GM23248 (cell line): ENCODE data around the gene TRIM65. TPM values are rescaled to one million over a fixed set of nuclear protein-coding genes. Genes with fewer than 3 reads are reported as not detected.

Experiments
- DNase-seq: peaks from one replicate; pipeline ENCODE4 v3.0.0-alpha.2; 2015
- H2AFZ ChIP-seq: fragments of 200-600 bp; sonication (generic); 2 replicates; pipeline ENCODE4 v1.6.1; 2016; ENCODE audit warnings: antibody characterized with exemption
- H3F3A ChIP-seq: fragments of 200-600 bp; sonication (generic); 2 replicates; pipeline ENCODE4 v1.6.1; 2016; ENCODE audit warnings: mild to moderate bottlenecking, antibody characterized with exemption, mixed run types; ENCODE audit not compliant: insufficient read depth
- H3K27ac ChIP-seq: fragments of 200-600 bp; sonication (generic); 2 replicates; pipeline ENCODE4 v1.5.1; 2016; ENCODE audit warnings: mild to moderate bottlenecking
- H3K27me3 ChIP-seq: fragments of 200-600 bp; sonication (generic); replicated peaks from 2 replicates; pipeline ENCODE4 v1.6.1; 2016; ENCODE audit warnings: mild to moderate bottlenecking; ENCODE audit not compliant: insufficient read depth
- H3K36me3 ChIP-seq: fragments of 200-600 bp; sonication (generic); 2 replicates; pipeline ENCODE4 v1.6.1; 2016; ENCODE audit warnings: low read depth, mild to moderate bottlenecking
- H3K4me1 ChIP-seq: fragments of 200-600 bp; sonication (generic); 2 replicates; pipeline ENCODE4 v1.6.1; 2016; ENCODE audit warnings: mild to moderate bottlenecking; ENCODE audit not compliant: insufficient read depth
- H3K4me2 ChIP-seq: fragments of 200-600 bp; sonication (generic); one replicate; pipeline ENCODE4 v1.6.1; 2016; ENCODE audit warnings: mild to moderate bottlenecking; ENCODE audit not compliant: unreplicated experiment
- H3K4me3 ChIP-seq: fragments of 200-600 bp; sonication (generic); 2 replicates; pipeline ENCODE4 v1.5.1; 2016; ENCODE audit warnings: mild to moderate bottlenecking
- H3K79me2 ChIP-seq: fragments of 200-600 bp; sonication (generic); 2 replicates; pipeline ENCODE4 v1.6.1; 2016; ENCODE audit warnings: mild to moderate bottlenecking; ENCODE audit not compliant: insufficient read depth
- H3K9ac ChIP-seq: fragments of 200-600 bp; sonication (generic); 2 replicates; pipeline ENCODE4 v1.6.1; 2016; ENCODE audit warnings: mild to moderate bottlenecking
- H3K9me2 ChIP-seq: fragments of 200-600 bp; sonication (generic); 2 replicates; pipeline ENCODE4 v1.6.1; 2016; ENCODE audit warnings: mixed run types, mild to moderate bottlenecking, moderate library complexity; ENCODE audit not compliant: insufficient read depth
- H3K9me3 ChIP-seq: fragments of 200-600 bp; sonication (generic); one replicate; pipeline ENCODE4 v1.6.1; 2017; ENCODE audit warnings: low read depth
- H4K20me1 ChIP-seq: fragments of 200-600 bp; sonication (generic); 2 replicates; pipeline ENCODE4 v1.6.0; 2016; ENCODE audit not compliant: insufficient read depth
- EZH2 ChIP-seq: fragments of 200-600 bp; sonication (generic); IDR thresholded peaks from 2 replicates; pipeline ENCODE4 v1.6.1; 2018; ENCODE audit warnings: antibody characterized with exemption, mild to moderate bottlenecking; ENCODE audit not compliant: insufficient read depth, poor library complexity, severe bottlenecking
- EZH2phosphoT487 ChIP-seq: fragments of 200-600 bp; sonication (generic); IDR thresholded peaks from 2 replicates; pipeline ENCODE4 v1.6.1; 2018; ENCODE audit warnings: antibody characterized with exemption, moderate library complexity, mild to moderate bottlenecking, low read depth; ENCODE audit not compliant: insufficient read depth
- WGBS, 2 experiments: methylation state at CpG; one replicate each; pipeline ENCODE4 v1.1.6; 2015 to 2017; ENCODE audit warnings: low lambda C conversion rate in 2 of 2, low coverage in 1 of 2; ENCODE audit errors: missing lambda C conversion rate in 2 of 2; 5-methylcytosine and 5-hydroxymethylcytosine counted together
- in situ Hi-C: fragments of 300-500 bp; cut with MboI; formaldehyde crosslinking; loops from 2 replicates; pipeline ENCODE4 v1.15.0; 2020
- polyA plus RNA-seq: library from polyadenylated mRNA; unstranded; fragments of >200 nt; fragmentation: Nextera tagmentation; extraction: Ambion mirVana; gene quantifications from 2 replicates; pipeline ENCODE4 v1.2.1, GENCODE V29; 2016
- total RNA-seq: library from RNA; depleted of rRNA; stranded (reverse); fragments of >200 nt; shearing (Covaris generic); gene quantifications from 2 replicates; pipeline ENCODE4 v1.2.3, GENCODE V29; 2014

Gene TRIM65
- total and polyA plus RNA-seq, 2 experiments from 2014 or later, result 9.9 to 25.7 TPM

DNA sequence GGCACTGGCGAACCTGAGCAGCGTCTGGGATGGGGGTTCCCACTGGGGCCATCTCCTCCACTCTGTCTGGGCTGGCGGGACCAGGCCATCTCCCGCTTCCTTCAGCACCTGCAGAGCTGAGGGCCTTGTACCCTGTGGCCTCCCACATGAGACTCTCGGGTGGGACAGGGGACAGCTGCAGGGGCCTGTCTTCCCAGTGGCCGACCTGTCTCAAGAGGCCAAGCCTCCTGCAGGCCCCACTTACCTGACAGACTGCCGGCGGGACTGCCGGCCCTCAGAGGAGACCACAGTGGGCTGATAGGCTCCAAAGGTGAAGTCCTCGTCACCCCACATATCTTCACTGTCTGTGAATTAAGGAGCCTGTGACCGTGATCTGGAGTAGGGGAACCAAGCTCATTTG, 28.4 kb upstream of the TRIM65 start:
- H3K9ac ChIP-seq, result no peak overlapping the region
- no peaks in the 10 kb centered on the region for H3F3A ChIP-seq
- in situ Hi-C loops, result no loop called here
- H3K4me2 ChIP-seq, result no peak overlapping the region
- no peaks in the 10 kb centered on the region for H3K4me1 ChIP-seq
- no peak overlapping the region for H3K27ac ChIP-seq
- H3K27me3 ChIP-seq, result no peaks in the 10 kb centered on the region
- 92 to 95% methylated on average over 11 of the region's 11 CpGs for WGBS, 2 experiments
- H3K9me3 ChIP-seq, result no peaks in the 10 kb centered on the region
- no peaks in the 10 kb centered on the region; the same call in 1 of the 2 replicates for H3K36me3 ChIP-seq
- H4K20me1 ChIP-seq, result no peaks in the 10 kb centered on the region
- no peak for TF ChIP-seq EZH2
- no peak for TF ChIP-seq EZH2phosphoT487
- H3K4me3 ChIP-seq, result no peak overlapping the region
- no peak overlapping the region for H2AFZ ChIP-seq
- H3K79me2 ChIP-seq, result no peaks in the 10 kb centered on the region
- DNase-seq, result no peak
- no peaks in the 10 kb centered on the region for H3K9me2 ChIP-seq

DNA sequence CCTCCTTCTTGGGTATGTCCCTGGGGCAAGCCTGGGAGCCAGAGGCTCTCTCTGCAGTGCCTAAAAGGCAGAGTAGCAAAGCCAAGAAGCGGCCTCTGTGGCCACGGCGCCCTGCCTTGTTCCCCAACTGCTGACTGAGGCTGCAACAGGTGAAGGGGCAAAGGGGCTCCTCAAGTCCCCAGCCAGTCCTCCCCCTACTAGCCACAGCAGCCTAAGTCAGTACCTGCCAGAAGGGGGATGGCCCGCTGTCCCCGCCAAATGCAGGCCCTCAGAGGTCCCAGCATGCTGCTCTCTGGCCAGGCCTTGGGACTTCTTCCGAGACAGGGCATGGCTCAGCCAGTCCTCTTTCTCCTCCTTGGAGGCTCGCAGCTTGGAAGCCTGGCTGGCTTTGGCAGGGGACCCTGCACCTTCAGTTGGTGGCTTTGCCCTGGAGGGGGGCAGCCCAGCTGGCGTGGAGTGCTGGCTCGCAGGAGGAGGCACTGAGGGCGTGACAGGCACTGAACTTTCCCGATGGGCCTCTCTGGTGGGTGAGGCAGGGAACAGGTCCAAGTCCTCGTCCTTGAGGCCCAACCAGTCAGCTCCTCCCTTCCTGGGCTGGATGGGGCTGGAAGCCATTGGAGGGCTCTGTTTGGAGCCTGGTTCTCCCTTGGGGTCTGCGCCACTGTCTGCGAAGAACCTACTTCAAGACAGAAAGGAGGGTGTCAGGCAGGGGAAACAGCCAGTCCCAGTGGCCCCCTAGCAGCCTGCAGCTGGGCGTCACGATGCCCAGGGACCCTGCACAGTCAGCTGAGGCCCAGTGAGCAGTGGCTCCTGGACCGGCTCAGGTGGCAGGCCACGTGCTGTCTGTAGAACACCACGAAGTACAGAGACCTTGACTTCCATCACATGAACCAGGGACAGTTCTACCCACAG, 26.5 kb upstream of the TRIM65 start:
- no peak for TF ChIP-seq EZH2
- no peak for TF ChIP-seq EZH2phosphoT487
- no peak overlapping the region for H3K4me3 ChIP-seq
- no peaks in the 10 kb centered on the region for H3K4me1 ChIP-seq
- no peak overlapping the region for H3K4me2 ChIP-seq
- in situ Hi-C loops, result loop anchor here (25.0 kb wide), 1 partner anchor 364 kb away; no protein-coding TSS in a partner anchor
- no peak overlapping the region for H3K27ac ChIP-seq
- no peaks in the 10 kb centered on the region for H3K9me2 ChIP-seq
- H3K9ac ChIP-seq, result no peak overlapping the region
- WGBS, 2 experiments, result 86 to 87% methylated on average over 19 of the region's 19 CpGs
- no peaks in the 10 kb centered on the region for H4K20me1 ChIP-seq
- no peaks in the 10 kb centered on the region for H3K9me3 ChIP-seq
- no peak overlapping the region for H2AFZ ChIP-seq
- no peak for DNase-seq
- H3K36me3 ChIP-seq, result no peaks in the 10 kb centered on the region; the same call in 1 of the 2 replicates
- H3K27me3 ChIP-seq, result no peaks in the 10 kb centered on the region
- H3F3A ChIP-seq, result no peaks in the 10 kb centered on the region
- no peaks in the 10 kb centered on the region for H3K79me2 ChIP-seq

DNA sequence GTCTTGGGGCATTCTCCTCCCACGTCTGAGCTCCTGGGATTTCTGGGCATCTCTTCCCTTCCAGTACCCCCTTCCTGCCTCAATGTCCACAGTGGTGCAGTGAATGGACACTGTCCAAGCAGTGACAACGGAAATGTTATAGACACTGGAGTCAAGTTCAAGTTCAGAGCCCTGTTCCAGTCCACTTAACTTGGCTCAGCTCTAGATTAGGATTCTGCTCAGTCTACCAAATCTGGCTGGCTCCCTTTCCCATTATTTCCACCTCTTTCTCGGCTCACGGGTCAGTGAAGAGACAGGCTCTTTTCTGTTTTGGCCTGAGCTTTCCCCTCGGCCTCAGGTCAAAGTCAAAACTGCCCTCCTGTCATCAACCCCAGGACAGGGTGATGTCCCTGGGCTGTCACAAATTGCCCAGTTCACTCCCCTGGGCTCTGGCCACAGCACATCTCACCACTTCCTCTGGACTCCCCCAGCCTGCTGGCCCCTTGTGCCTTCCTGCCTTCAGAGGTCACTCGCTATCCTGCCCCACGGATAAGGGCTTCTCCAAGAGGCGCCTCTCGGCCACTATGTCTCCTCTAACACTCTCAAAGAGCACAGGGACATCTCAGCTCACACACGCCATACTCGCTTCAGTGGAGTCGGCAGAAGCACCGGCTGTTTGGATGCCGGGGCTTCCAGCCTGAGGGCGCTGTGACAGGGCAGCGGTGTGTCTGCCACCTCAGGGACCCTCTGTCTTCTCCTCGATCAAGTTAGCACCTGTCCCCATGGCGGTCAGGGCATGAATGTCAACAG, 25.6 kb upstream of the TRIM65 start:
- DNase-seq, result no peak
- no peaks in the 10 kb centered on the region for H3K4me1 ChIP-seq
- no peak overlapping the region for H2AFZ ChIP-seq
- no peaks in the 10 kb centered on the region for H3F3A ChIP-seq
- TF ChIP-seq EZH2, result no peak
- TF ChIP-seq EZH2phosphoT487, result no peak
- no peaks in the 10 kb centered on the region; the same call in 1 of the 2 replicates for H3K36me3 ChIP-seq
- H3K27me3 ChIP-seq, result no peaks in the 10 kb centered on the region
- no peaks in the 10 kb centered on the region for H3K9me3 ChIP-seq
- H3K4me3 ChIP-seq, result no peak overlapping the region
- no peak overlapping the region for H3K4me2 ChIP-seq
- no peak overlapping the region for H3K27ac ChIP-seq
- 93 to 96% methylated on average over 18 of the region's 18 CpGs for WGBS, 2 experiments
- H3K9me2 ChIP-seq, result no peaks in the 10 kb centered on the region
- no peaks in the 10 kb centered on the region for H3K79me2 ChIP-seq
- no peak overlapping the region for H3K9ac ChIP-seq
- in situ Hi-C loops, result loop anchor here (25.0 kb wide), 1 partner anchor 365 kb away; no protein-coding TSS in a partner anchor
- no peaks in the 10 kb centered on the region for H4K20me1 ChIP-seq

- no peaks in the 10 kb centered on the region for H3F3A ChIP-seq
- H3K36me3 ChIP-seq, result no peaks in the 10 kb centered on the region; the same call in 1 of the 2 replicates
- no peaks in the 10 kb centered on the region for H3K4me1 ChIP-seq
- H3K9me3 ChIP-seq, result no peaks in the 10 kb centered on the region
- no peak overlapping the region for H3K9ac ChIP-seq
- TF ChIP-seq EZH2 (no peak), EZH2phosphoT487 (no peak)
- H3K4me3 ChIP-seq, result no peak overlapping the region
- in situ Hi-C loops, result loop anchor here (25.0 kb wide), 1 partner anchor 366 kb away; no protein-coding TSS in a partner anchor
- H3K9me2 ChIP-seq, result no peaks in the 10 kb centered on the region
- no peak overlapping the region for H3K27ac ChIP-seq
- no peak overlapping the region for H3K4me2 ChIP-seq
- no peaks in the 10 kb centered on the region for H4K20me1 ChIP-seq
- DNase-seq, result no peak
- H3K27me3 ChIP-seq, result no peaks in the 10 kb centered on the region
- H3K79me2 ChIP-seq, result no peaks in the 10 kb centered on the region
- WGBS, 2 experiments, result 94 to 96% methylated on average over 8 to 15 of the region's 15 CpGs
- H2AFZ ChIP-seq, result no peak overlapping the region
These were observed 24.8 kb upstream of the TRIM65 start for GRCh38 chr17:75921596-75921995.
